ENCODE results near the gene CYP2W1.

Gene CYP2W1

DNA sequence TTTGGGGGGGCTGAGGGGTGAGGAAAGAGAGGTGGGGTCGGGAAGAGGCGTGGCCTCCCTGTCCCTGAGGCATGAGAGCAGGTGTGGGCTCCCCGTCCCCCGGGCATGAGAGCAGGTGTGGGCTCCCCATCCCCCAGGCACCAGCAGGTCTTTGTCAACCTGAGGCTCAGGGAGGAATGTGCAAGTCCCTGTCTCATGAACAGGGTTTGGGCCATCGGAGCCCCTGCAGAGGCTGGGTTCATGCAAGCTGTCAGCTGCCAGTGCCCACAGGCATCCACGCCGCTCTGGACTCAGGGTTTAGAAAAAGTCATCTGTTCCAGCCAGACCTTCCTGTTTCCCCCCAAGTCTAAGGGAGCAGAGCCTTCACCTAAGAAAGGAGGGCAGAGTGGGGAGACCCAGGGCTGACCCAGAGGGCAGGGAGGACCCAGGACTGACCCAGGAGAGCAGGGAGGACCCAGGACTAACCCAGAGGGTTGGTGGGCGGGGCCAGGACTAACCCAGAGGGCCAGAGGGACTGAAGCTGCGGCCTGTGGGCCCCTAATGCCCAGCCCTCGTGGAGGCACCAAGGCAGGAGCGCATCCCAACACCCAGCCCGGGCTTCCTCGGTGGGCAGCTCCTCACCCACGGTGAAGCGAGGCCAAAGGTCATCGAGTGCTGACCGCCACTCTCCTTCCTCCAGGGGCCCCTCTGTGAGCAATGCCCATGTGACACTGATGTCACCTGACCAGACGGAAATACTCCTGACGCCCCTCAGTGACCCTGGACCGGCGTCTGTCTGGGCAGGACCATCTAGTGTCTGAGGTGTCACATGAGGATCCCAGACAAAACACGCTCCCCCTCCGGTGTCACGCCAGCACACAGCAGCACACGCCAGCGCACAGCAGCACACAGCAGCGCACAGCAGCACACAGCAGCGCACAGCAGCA is 32.5 kb downstream of the CYP2W1 start:
- no peak for DNase-seq (ENCODE audit: low spot score)

DNA sequence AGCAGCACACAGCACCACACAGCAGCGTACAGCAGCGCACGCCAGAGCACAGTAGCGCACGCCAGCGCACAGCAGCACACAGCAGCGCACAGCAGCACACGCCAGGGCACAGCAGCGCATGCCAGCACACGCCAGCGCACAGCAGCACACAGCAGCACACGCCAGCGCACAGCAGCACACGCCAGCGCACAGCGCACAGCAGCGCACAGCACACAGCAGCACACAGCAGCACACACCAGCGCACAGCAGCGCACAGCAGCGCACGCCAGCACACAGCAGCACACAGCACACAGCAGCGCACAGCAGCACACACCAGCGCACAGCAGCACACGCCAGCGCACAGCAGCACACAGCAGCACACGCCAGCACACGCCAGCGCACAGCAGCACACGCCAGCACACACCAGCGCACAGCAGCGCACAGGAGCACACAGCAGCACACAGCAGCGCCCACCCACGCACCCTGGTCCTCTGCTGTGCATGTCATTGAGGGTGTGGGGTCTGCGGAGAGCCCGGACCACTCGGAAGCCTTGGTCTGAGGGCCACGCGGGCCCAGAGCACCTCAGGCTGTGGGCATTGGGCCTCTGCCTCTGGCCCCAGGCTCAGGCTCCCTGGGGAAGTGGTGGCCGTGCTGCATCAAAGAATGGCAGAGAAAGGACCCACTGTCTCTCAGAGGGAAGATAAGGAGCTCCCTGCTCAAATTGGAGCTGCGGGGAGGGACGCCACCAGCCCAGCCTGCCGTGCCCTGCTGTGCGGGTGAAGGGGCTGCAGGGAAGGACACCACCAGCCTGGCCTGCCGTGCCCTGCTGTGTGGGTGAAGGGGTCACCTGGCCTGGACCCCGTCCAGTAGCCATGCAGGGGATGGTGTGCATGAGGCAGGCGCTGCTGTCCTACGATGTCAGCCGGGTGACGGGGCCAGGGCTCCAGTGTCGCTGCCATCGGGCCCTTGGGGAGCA is 33.9 kb downstream of the CYP2W1 start:
- DNase-seq (ENCODE audit: low spot score), result no peak

DNA sequence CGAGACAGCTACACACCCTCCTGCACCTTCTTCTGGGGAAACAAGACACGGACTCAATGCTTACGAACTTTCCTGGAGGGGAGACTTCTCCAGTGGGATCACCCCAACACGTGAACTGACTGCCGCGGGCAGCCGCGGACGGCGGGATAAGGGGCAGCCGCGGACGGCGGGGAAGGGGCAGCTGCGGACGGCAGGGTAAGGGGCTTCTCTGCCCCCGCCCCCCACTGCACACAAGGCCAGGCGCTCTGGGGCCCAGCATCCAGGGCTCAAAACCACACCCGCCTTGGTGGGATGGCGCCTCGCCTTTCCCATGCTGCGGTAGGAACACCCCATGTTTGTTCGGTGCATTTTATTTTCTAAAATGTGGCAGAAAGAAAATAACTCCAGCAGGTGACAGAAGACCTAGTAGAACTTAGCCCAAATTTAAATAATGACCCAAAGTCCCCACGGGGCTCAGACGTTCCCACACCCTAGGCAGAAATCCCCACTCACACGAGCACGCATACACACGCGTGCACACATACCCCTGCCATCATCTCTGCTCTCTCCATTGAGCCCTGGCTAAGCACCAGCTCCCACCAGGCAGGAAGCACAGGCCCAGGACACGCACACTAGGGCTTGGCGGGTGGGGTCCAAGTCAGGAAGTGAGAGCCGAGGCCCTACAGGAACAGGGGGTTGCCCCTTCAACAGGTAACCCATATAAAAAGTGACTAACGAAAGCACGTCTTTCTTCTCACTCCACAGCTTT is 34.8 kb downstream of the CYP2W1 start:
- DNase-seq (ENCODE audit: low spot score), result no peak

DNA sequence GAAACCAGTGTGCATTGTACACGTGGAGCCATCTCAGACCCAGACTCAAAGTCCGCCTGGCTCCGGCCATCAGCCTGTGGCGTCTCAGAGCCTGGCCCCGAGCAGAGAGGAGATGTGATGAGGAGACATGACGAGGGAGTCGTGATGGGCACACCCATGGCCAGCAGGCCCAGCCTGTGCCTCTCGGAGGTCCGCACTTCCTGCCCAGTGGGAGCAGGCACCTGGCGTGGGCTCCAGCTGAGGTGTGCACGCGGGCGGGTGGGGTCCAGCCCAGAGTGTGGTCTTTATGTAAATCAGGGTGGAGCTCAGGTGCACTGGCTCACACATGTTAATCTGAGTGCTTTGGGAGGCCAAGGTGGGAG is 35.3 kb downstream of the CYP2W1 start:
- no peak for DNase-seq (ENCODE audit: low spot score)

DNA sequence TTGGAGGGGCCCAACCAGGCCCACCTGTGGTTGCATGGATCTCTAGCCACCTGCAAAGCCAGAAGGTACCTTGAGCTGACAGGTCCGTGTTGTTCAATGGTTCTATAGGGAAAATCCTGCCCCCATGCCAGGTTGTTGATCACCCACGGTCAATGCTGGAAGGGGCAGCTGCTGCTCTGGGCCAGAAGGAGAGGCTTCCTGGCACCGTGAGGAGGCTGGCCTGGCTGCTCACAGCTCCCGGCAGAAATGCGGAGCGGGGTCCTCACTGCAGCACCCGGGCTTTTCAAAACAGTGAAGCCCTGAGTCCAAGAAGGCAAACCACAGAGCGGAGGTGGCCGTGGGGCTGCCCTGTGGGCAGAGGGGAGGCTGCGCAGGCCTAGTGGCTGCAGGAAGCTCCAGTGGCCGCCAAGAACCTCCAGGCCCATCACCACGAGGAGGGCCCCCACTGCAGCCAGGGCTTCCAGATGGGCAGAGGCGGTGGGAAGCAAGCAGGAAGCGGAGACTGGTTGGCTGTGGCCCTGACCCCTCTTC is 36.3 kb downstream of the CYP2W1 start:
- DNase-seq (ENCODE audit: low spot score), result no peak

DNA sequence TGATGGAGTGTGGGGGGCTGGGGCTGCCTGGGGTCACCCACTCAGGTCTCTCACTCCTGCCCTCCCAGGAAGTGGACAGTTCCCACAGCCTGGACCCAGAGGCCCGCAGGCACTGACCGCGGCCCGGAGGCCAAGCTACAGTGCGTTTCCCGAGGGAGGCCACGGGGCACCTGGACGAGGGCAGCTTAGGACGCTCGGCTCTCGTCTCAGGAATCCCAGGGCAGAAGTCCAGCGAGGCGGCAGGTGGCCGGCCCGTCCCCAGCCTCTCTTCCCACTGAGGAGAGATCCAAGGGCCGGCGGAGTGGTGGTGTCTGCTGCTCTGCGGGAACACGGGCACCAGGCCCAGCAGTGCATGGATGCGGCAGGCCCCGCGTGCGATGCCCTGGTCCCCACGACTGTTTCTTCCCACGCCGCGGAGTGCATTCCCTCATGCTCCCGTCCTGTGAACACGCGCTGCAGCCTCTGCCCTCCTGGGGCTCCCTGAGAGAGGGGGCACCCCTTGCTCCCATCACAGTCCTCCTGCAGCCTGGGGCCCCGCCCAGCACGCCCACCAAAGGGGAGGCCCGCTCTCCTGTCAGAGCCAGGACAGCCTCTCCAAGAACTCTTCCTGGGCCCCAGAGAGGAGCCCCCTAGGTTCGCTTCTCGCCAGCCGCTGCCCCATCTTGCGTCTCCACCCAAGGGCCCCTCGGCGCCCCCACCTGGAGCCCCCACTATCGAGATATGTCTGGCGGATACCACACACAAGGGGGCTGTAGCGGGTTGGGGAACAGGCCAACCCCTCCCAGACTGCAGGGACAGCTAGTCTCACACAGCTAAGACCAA is 37.0 kb downstream of the CYP2W1 start:
- no peak for DNase-seq (ENCODE audit: low spot score)

DNA sequence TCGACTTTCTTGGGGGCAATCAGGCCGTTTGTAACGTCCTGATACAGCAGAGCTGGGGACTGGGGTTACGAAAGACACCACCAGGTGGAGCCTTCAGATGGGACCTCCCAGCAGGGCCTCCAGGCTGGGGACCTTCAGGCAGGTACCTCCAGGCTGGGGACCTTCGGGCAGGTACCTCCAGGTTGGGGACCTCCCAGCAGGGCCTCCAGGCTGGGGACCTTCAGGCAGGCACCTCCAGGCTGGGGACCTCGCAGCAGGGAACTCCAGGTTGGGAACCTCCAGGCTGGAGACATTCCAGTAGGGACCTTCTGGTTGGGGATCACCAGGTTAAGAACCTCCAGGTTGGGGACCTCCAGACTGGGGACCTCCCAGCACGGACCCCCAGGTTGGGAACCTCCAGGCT is 37.9 kb downstream of the CYP2W1 start:
- DNase-seq (ENCODE audit: low spot score), result no peak

DNA sequence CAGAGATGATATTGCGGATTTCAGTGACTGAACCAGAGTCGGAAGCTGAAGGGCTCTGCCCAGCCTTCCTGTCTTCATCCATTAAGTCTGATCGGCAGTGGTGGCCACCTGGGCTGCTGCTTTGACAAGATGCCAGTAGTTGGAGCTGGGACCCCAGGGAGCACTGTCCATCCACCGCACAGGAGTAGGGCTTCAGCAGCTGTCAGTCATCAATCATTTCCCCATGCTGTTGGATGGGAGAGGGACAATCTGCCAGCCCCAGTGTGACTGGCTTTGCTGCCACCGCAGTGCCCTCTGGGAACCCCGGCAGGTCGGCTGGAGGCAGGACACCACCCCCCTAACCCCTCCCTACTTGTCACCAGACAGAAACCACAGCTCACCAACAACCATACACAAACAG is 38.4 kb downstream of the CYP2W1 start:
- DNase-seq (ENCODE audit: low spot score), result no peak

DNA sequence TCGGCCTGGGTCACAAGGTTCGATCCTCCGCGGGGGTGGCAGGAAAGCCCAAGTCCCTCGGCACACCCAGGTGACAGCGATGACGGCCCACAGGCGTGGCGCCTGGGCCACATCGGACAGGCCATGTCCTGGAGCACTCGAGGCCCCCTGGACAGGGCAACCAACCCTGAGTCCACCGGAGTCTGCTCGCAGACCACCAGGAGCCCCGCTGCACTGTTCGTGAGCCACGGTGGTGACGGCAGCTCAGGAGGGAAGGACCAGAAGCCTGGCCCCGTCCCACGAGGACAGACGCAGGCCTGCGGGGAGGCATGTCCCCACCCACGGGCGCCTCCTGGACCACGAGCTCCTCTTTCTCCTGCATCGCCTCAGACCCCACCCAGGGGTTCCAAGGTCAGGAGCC is 39.0 kb downstream of the CYP2W1 start:
- DNase-seq (ENCODE audit: low spot score), result no peak

DNA sequence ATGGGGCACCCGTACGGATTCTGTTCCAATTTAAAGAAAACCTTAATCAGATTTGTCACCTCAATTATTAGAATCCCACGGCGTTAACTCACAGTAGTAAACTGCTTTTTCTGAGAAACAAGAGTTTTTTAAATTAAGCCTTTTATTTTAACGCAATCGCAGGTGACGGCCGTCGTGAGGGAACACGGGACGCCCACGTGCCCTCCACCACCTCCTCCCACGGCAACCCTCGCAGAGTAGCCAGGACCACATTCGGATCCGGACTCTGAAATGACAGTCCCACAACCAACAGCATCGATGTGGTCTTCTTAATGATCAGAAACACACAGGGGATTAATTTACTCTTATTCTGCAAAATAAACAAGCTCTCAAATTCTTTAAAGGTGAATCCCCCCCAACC is 39.4 kb downstream of the CYP2W1 start:
- no peak for DNase-seq (ENCODE audit: low spot score)

DNA sequence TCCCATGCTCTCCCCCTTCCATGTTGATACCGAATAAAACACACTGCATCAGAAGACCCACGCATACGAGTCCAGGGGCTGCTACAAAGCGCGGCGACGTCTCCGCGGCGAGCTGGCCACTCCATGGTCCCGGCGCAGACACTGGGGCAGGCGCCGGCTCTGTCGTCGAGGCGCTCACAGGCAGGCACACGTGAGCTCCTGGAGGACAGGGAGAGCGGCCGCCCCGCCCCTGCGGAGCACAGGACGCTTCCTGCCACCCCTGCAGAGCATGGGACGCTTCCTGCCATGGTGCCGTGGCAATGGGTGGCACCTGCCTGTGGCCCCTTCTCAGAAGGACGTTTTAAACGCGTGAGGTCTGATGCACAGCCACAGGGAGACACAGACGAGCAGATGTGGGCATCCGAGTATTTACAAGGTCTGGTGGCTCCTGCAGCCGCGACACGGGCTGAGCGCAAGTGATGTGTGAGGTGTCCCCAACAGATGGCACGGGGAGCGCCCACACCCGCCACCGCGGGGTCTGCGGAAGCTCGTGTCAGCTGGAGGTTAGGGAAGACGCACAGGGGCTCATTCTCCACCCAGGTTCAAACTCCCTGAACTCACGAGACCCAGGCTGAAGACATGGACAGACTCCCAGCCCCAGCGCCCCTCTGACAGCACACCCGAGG is 40.0 kb downstream of the CYP2W1 start:
- DNase-seq (ENCODE audit: low spot score), result no peak

DNA sequence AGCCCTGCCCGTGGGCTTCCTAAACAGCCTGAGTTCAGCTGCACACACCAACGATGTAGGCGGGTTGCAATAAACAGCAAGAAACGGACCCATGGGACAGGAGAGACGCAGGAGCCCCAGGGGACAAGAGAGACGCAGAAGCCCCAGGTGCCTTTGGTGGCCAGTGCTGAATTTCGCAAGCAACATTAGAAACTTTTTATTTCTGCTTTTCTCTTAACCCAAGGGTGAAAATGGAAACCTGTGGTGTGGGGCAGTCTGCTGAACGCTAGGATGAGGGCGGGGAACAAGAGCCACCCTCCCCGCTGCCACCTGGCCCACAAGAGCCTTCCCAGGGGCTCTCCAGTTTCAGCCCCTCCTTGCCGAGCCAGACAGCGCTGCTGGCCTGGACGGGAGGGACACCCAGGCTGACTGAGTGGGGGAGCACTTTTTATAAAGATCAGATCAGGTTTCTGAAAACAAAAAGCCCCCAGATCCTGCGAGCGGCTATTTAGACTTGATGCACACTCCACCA is 41.4 kb downstream of the CYP2W1 start:
- no peak for DNase-seq (ENCODE audit: low spot score)

DNA sequence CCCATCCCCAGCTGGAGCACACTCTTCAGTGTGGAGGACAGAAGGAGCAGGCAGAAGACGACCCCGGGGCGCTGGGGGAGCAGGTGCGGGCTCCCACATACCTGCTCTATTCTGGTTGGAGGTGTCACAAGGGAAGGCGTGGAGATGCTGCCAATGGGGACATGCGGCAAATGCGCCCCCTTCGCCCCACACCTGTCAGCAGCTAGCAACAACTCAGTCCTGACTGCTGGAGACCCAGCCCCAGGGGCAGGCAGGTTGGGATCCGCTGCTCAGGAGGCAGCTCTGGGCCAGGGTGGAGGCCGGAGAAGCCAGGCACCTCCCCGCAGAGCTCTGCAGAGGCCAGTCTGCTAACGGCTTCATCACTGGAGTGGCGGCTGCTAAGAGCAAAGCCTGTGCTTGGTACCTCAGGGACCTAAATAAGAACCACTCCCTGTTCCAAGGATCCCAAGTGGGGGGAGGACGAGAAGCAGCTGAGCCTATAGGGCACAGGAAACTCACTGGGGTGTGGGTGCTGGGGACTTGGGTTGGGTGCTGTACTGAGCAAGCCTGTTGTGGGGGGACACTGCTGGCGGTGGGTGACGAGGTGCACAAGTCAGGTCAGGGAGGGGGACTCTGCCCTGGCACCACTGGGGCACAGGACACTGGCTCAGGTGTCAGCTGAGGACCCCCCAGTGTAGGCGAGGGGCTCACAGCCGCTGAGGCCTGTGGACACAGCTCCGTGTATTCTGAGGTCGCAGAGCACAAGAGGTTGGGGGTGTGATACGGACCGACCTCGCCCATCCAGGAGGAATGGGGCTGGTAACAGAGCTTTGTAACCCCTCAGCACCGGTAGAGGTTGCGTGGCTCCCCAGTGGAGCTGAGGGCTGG is 42.1 kb downstream of the CYP2W1 start:
- no peak for DNase-seq (ENCODE audit: low spot score)

DNA sequence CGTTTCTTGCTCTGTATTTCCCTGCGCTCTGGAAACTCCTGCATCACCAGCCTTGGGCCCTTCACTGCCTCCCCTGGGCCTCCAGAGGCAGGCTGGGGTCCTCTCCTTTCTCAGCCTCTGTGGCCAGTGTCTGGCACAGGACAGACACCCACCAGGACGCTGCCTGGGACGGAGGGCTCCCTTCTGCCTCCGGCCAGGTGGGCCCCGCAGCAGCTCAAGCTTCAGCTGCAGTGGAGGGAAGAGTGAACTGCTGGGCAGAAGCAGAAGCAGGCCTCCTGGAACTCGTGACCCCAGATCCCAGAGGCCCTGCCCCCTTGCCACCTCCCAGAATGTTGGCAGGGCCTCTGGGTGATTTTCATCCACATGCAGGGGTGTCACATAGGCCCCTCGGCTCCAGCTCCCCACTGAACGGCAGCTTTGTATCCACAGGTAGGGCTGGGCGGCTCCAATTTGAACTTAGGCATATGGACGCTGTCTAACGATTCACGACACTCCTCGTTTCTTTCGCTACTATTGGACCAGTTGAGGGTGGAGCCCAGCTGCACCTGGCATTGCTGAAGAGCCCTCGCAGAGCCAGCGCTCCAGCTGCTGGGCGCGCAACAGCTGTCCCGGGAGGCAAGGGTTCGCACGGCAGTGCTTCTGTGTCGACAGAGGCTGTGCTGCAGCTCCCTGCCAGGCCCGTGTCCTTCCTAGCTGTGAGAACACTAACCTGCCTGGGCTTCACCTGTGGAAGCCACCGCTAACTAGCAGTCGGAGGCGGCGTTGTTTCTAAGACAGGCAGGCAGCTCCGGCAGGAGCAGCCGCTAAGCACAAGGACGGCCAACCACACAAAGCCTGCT is 43.0 kb downstream of the CYP2W1 start:
- DNase-seq (ENCODE audit: low spot score), result no peak

DNA sequence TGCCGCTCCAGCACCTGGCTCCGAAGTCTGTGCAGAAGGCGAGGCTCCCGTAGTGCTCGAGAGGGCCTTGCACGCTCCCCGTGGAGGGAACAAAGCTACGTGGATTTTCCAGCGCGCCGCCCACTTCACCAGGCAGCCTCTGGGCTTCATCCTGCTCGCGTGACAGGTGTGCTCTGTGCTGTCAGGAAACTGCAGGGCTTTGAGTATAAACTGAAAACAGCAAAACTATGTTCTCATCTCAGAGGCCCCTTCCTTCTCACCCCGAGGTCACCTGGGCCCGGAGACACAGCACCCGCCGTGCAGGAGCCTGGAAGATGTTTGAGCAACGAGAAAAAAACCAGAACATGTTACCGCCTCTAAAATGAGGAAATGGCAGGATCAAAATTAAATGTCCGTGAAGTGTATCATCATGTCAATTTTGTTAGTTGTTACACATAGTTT is 43.8 kb downstream of the CYP2W1 start:
- no peak for DNase-seq (ENCODE audit: low spot score)

DNA sequence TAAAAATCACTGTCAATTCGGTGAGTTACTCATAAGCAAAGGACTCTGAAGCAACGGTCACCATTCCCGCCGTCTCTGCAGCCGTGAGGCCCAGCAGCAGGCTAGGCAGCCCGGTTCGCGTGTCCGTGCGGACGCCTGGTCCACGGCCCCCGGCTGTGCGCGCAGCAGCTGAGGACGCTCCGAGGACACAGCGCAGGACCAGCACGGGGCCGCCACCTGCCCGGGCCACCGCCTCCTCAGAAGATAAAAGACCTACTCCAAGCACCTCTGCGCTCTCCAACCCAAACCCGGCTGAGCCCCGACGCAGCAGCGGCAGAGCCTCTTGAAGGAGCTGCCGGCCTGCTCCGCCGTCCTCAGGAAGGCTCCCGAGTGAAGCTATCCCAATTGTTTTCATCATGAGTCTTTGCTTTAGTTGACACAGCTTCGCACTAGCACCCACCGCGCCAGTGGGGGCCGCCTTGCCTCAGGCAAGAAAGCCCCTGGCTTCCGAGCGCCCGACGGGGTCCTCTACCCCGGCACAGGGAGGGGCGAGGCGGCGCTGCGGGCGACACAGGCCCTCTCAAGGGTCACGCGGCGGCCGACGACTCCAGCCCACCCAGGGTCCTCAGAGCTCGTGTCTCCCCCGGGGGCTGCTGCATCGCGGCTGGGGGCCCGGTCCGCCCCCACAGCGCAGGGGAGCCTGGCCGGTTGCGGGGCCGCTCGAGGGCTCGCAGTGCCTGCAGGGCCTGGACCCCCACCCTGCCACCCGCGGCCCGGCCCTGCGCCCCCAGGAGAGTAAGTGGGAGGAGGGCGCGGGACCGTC is 44.5 kb downstream of the CYP2W1 start:
- no peak for DNase-seq (ENCODE audit: low spot score)

DNA sequence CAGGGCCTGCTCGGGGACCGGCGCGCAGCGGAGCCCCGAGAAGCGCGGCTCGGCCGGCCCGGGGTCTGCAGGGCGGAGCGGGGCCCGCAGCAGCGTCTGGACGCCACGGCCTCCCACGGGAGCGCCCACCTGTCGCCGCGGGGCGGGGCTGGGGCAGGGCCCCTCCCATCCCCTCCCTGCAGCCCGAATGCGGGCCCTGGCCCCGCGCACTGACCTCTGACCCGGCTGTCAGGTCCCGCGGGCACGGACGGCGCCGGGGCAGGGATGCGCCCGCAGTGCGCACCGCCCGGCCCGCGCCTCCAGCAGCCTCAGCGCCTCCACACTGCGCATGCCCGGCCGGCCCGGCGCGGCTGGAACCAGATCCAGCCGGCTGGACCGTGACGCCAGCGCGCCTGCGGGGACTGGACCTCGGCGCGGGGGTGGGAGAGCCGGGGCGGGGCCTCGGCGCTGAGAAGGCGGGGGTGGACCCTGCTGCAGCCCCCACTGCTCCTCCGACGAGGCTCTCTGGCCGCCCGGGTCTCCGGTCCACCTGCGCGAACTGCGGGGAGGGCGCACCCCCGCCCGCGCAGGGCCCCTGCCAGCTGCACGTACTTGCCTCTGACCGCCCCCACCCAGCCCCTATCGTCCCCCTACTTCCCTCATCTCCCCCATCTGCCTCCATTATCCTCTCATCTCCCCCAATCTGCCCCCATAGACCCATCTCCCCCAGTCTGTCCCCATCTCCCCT is 45.2 kb downstream of the CYP2W1 start:
- DNase-seq (ENCODE audit: low spot score), result peak; percentile 85

All from pons (tissue), 1 donor.